ENCODE results near the gene RNF208. TPM values are rescaled to one million over a fixed set of nuclear protein-coding genes. Genes with fewer than 3 reads are reported as not detected.
A peak's percentile ranks its signal among the peaks of the same experiment; 100 is the strongest.

RNF208 gene
- polyA plus RNA-seq, 1 of the 3 experiments (the other 2 are of a cell fraction) = 2.7 TPM

DNA sequence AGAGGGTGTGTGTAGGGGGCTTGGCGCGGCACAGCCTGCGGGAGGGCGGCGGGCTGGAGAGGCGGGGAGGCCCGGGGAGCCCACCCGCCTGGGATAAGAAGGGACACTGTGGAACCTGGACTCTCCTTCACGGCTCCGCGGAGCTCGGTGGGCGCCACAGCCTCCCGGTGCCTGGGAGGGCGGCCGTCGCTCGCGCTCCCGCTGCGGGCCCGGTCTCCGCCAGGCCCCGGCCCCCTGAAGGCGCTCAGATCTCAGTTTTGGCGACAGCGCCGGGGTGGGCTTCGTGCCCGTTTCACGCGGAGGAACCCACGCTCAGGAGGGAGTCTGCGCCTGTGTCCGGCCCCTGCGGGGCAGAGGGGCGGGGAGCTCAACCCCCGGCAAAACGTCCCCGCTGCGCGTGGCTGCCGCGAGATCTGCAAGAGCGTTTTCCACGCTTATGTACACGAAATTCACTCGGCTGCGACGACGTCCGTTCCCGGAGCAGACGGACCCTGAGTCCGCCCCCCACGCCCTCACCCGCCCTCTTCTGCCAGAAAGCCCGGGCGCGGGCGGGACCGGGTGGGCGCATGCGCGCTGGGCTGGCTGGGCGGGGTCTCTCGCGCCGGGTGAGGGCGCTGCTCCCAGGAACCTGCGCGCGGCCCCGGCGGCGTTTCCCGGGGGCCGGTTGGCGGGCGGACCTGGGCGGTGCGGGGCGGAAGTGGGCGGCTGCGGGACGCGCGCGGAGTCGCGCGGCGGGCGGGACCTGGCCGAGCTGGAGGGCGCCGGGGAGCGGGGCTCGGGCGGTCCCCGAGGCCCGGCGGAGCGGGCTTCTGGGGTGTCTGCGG lies 32.8 kb upstream of the RNF208 start, which contains the start of gene NELFB:
Gene NELFB (plus strand): TSS at position 704 of the 824 bp plus-strand sequence.
- Histone ChIP-seq H3F3A (replicated peaks; ENCODE audit: insufficient read depth) (no peaks in the 10 kb centered on the region), H3K4me3 (ENCODE audit: low read depth in 2 of 2, low read length in 1 of 2) (peak within 1 kb of the TSS; percentile 94 to 96), H2AFZ (ENCODE audit: low read depth) (peak within 1 kb of the TSS; percentile 96), H3K9me2 (no peaks in the 10 kb centered on the region), H3K9ac (peak within 1 kb of the TSS; percentile 88), H3K27me3 (ENCODE audit: insufficient read depth) (no peaks in the 10 kb centered on the region), H4K20me1 (ENCODE audit: insufficient read depth) (peaks cover 12% of the 10 kb centered on the region; the same call in 1 of the 2 replicates), H3K27ac (ENCODE audit: low read depth in 2 of 2, low read length in 1 of 2) (peak within 1 kb of the TSS; percentile 38 to 88; a peak in 3 of 4 replicates), H3K9me3 (no peaks in the 10 kb centered on the region), H3K4me2 (peak within 1 kb of the TSS; percentile 100), H3K36me3 (replicated peaks in 1 of 2; ENCODE audit: control insufficient read depth in 1 of 2, insufficient read depth in 2 of 2, low read length in 1 of 2) (peaks cover 10 to 15% of the 10 kb centered on the region in 2 experiments), H3K4me1 (ENCODE audit: control insufficient read depth in 1 of 2, insufficient read depth in 2 of 2, low read depth in 1 of 2, low read length in 1 of 2) (peaks cover 0 to 26% of the 10 kb centered on the region in 2 experiments; a peak in 1 of 4 replicates), H3K79me2 (ENCODE audit: insufficient read depth) (peaks cover 41% of the 10 kb centered on the region)
- DNase-seq = peak; percentile 100
- ChIA-PET CTCF (interaction anchor here (0.7 to 4.6 kb wide), 8 partner anchors 11 to 191 kb away, joined by 3 to 33 read pairs (median 4); partner anchors contain the start of genes RNF208, RNF224 and TUBB4B), POLR2A (interaction anchor here (0.7 to 6.6 kb wide), 8 partner anchors 9 to 210 kb away, joined by 3 to 83 read pairs (median 3); partner anchors contain the start of genes EXD3, NOXA1 and TUBB4B)
- WGBS (ENCODE audit: low lambda C conversion rate) = 5% methylated on average over 8 of the region's 105 CpGs
- no peak for TF ChIP-seq JUND (IDR thresholded peaks at IDR 0.05)
- no peak for TF ChIP-seq GATA2 (CRISPR knock-in tag; IDR thresholded peaks at IDR 0.05)
- no peak for TF ChIP-seq RCOR1 (IDR thresholded peaks at IDR 0.05; ENCODE audit: low read length)
- TF ChIP-seq USF2 (IDR thresholded peaks at IDR 0.05; ENCODE audit: borderline replicate concordance, low read depth, low read length) = no peak
- no peak for TF ChIP-seq PBX3 (IDR thresholded peaks at IDR 0.05)
- TF ChIP-seq SMC3 (IDR thresholded peaks at IDR 0.05; ENCODE audit: low read depth, low read length) = no peak
- no peak for TF ChIP-seq RAD21 (IDR thresholded peaks at IDR 0.05; ENCODE audit: low read length)
- no peak for TF ChIP-seq MEF2A (IDR thresholded peaks at IDR 0.05; ENCODE audit: borderline replicate concordance, low read depth)
- TF ChIP-seq, protein P1, sequence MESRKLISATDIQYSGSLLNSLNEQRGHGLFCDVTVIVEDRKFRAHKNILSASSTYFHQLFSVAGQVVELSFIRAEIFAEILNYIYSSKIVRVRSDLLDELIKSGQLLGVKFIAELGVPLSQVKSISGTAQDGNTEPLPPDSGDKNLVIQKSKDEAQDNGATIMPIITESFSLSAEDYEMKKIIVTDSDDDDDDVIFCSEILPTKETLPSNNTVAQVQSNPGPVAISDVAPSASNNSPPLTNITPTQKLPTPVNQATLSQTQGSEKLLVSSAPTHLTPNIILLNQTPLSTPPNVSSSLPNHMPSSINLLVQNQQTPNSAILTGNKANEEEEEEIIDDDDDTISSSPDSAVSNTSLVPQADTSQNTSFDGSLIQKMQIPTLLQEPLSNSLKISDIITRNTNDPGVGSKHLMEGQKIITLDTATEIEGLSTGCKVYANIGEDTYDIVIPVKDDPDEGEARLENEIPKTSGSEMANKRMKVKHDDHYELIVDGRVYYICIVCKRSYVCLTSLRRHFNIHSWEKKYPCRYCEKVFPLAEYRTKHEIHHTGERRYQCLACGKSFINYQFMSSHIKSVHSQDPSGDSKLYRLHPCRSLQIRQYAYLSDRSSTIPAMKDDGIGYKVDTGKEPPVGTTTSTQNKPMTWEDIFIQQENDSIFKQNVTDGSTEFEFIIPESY (IDR thresholded peaks at IDR 0.05; ENCODE audit: borderline replicate concordance, low read depth) = no peak
- TF ChIP-seq, protein P2, sequence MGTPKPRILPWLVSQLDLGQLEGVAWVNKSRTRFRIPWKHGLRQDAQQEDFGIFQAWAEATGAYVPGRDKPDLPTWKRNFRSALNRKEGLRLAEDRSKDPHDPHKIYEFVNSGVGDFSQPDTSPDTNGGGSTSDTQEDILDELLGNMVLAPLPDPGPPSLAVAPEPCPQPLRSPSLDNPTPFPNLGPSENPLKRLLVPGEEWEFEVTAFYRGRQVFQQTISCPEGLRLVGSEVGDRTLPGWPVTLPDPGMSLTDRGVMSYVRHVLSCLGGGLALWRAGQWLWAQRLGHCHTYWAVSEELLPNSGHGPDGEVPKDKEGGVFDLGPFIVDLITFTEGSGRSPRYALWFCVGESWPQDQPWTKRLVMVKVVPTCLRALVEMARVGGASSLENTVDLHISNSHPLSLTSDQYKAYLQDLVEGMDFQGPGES (IDR thresholded peaks at IDR 0.05; ENCODE audit: low read depth, low read length) = no peak
- TF ChIP-seq POLR2AphosphoS5 (IDR thresholded peaks at IDR 0.05; ENCODE audit: low read depth, low read length) = peak; percentile 85; the same call in 1 of the 2 replicates
- TF ChIP-seq TCF12 (IDR thresholded peaks at IDR 0.05) = no peak
- no peak for TF ChIP-seq RFX5 (IDR thresholded peaks at IDR 0.05; ENCODE audit: low read length)
- TF ChIP-seq SIN3A (IDR thresholded peaks at IDR 0.05; ENCODE audit: borderline replicate concordance, low read depth, low read length) = no peak; the same call in 1 of the 2 replicates
- TF ChIP-seq YY1 (IDR thresholded peaks at IDR 0.05; ENCODE audit: low read depth) = no peak
- TF ChIP-seq EZH2phosphoT487 (IDR thresholded peaks at IDR 0.05; ENCODE audit: borderline replicate concordance, low read depth) = no peak
- TF ChIP-seq CHD2 (IDR thresholded peaks at IDR 0.05; ENCODE audit: low read length, partially characterized antibody) = no peak
- no peak for TF ChIP-seq TEAD4 (IDR thresholded peaks at IDR 0.05; ENCODE audit: borderline replicate concordance, insufficient read depth)
- peak; percentile 47; the same call in 1 of the 2 replicates for TF ChIP-seq TAF1 (IDR thresholded peaks at IDR 0.05; ENCODE audit: borderline replicate concordance, low read depth, low read length)
- TF ChIP-seq REST (IDR thresholded peaks at IDR 0.05; ENCODE audit: low read depth, low read length) = peak; percentile 35; the same call in 1 of the 2 replicates
- no peak for TF ChIP-seq RXRA (IDR thresholded peaks at IDR 0.05; ENCODE audit: borderline replicate concordance, low read depth)
- peak; percentile 54; the same call in 1 of the 2 replicates for TF ChIP-seq ELF1 (IDR thresholded peaks at IDR 0.05)
- TF ChIP-seq MXI1 (IDR thresholded peaks at IDR 0.05; ENCODE audit: low read depth, low read length) = peak; percentile 62
- no peak for TF ChIP-seq NFIC (IDR thresholded peaks at IDR 0.05; ENCODE audit: borderline replicate concordance)

Data from SK-N-SH (cell line).